ENCODE results near the gene DCUN1D2. TPM values are rescaled to one million over a fixed set of nuclear protein-coding genes. Genes with fewer than 3 reads are reported as not detected.

The DCUN1D2 gene
- total and polyA plus RNA-seq, 10 of the 15 experiments (the other 5 are each of a cell fraction or from before 2014, with no cell fraction given), result 2.5 to 23.6 (median 9.3) TPM

- TF ChIP-seq BMI1 (IDR thresholded peaks at IDR 0.05; ENCODE audit: borderline replicate concordance) (no peak), TCF3 (IDR thresholded peaks at IDR 0.05; ENCODE audit: borderline replicate concordance, insufficient read depth, low read depth, low read length) (no peak), ASH2L (IDR thresholded peaks at IDR 0.05; ENCODE audit: borderline replicate concordance, low read depth) (no peak), EGR1 (IDR thresholded peaks at IDR 0.05; ENCODE audit: borderline replicate concordance in 1 of 2, low read depth in 2 of 2, low read length in 2 of 2) (peak; percentile 58 to 74; a peak in 2 of 3 replicates), CREB1 (IDR thresholded peaks at IDR 0.05; ENCODE audit: low read depth) (peak; percentile 65; the same call in 1 of the 2 replicates), CBFB (IDR thresholded peaks at IDR 0.05; ENCODE audit: low read depth) (0 out of 2 replicates have a peak, but pooled peaks have one; percentile 16), BACH1 (IDR thresholded peaks at IDR 0.05; ENCODE audit: borderline replicate concordance) (no peak), HCFC1 (IDR thresholded peaks at IDR 0.05; ENCODE audit: low read length) (peak; percentile 73), HDGF (IDR thresholded peaks at IDR 0.05) (no peak), MEF2A (IDR thresholded peaks at IDR 0.05; ENCODE audit: insufficient read depth, low read depth, low read length) (0 out of 2 replicates have a peak, but pooled peaks have one; percentile 23), NFYA (IDR thresholded peaks at IDR 0.05; ENCODE audit: borderline replicate concordance, low read depth, low read length) (no peak), CREM (IDR thresholded peaks at IDR 0.05; ENCODE audit: low read depth) (peak; percentile 56; the same call in 1 of the 2 replicates), ZNF592 (IDR thresholded peaks at IDR 0.05) (no peak), BCL11A (IDR thresholded peaks at IDR 0.05; ENCODE audit: low read depth, low read length) (no peak), POU2F2 (IDR thresholded peaks at IDR 0.05; ENCODE audit: borderline replicate concordance, low read depth, low read length) (no peak), ATF2 (IDR thresholded peaks at IDR 0.05; ENCODE audit: low read length) (no peak)
- TF ChIP-seq, protein P1, sequence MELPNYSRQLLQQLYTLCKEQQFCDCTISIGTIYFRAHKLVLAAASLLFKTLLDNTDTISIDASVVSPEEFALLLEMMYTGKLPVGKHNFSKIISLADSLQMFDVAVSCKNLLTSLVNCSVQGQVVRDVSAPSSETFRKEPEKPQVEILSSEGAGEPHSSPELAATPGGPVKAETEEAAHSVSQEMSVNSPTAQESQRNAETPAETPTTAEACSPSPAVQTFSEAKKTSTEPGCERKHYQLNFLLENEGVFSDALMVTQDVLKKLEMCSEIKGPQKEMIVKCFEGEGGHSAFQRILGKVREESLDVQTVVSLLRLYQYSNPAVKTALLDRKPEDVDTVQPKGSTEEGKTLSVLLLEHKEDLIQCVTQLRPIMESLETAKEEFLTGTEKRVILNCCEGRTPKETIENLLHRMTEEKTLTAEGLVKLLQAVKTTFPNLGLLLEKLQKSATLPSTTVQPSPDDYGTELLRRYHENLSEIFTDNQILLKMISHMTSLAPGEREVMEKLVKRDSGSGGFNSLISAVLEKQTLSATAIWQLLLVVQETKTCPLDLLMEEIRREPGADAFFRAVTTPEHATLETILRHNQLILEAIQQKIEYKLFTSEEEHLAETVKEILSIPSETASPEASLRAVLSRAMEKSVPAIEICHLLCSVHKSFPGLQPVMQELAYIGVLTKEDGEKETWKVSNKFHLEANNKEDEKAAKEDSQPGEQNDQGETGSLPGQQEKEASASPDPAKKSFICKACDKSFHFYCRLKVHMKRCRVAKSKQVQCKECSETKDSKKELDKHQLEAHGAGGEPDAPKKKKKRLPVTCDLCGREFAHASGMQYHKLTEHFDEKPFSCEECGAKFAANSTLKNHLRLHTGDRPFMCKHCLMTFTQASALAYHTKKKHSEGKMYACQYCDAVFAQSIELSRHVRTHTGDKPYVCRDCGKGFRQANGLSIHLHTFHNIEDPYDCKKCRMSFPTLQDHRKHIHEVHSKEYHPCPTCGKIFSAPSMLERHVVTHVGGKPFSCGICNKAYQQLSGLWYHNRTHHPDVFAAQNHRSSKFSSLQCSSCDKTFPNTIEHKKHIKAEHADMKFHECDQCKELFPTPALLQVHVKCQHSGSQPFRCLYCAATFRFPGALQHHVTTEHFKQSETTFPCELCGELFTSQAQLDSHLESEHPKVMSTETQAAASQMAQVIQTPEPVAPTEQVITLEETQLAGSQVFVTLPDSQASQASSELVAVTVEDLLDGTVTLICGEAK (IDR thresholded peaks at IDR 0.05; ENCODE audit: borderline replicate concordance), result peak; percentile 88
- TF ChIP-seq, protein P2, sequence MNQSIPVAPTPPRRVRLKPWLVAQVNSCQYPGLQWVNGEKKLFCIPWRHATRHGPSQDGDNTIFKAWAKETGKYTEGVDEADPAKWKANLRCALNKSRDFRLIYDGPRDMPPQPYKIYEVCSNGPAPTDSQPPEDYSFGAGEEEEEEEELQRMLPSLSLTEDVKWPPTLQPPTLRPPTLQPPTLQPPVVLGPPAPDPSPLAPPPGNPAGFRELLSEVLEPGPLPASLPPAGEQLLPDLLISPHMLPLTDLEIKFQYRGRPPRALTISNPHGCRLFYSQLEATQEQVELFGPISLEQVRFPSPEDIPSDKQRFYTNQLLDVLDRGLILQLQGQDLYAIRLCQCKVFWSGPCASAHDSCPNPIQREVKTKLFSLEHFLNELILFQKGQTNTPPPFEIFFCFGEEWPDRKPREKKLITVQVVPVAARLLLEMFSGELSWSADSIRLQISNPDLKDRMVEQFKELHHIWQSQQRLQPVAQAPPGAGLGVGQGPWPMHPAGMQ (IDR thresholded peaks at IDR 0.05; ENCODE audit: borderline replicate concordance), result no peak
Observed at GRCh38 chr13:113448885-113449692, 41.4 kb downstream of the DCUN1D2 start (continued).
